NT2/D1 (cell line): ENCODE results near the gene SVEP1.

ENCODE experiments used
- DNase-seq: peaks from one replicate; pipeline ENCODE4 v3.0.0-alpha.2; 2011; ENCODE audit warnings: low read depth, low spot score
- H3K27me3 ChIP-seq: 2 replicates; pipeline ENCODE4 v1.6.0; 2011; ENCODE audit warnings: mild to moderate bottlenecking; ENCODE audit not compliant: insufficient read length, insufficient read depth
- H3K36me3 ChIP-seq: 2 replicates; pipeline ENCODE4 v1.6.1; 2011; ENCODE audit warnings: mild to moderate bottlenecking, low read length, mixed read lengths; ENCODE audit not compliant: insufficient read depth, insufficient read length
- H3K4me1 ChIP-seq: 2 replicates; pipeline ENCODE4 v1.5.1; 2011; ENCODE audit not compliant: insufficient read depth, insufficient read length
- H3K4me3 ChIP-seq: 2 replicates; pipeline ENCODE4 v1.5.1; 2011; ENCODE audit warnings: low read depth; ENCODE audit not compliant: insufficient read length
- H3K9ac ChIP-seq: 2 replicates; pipeline ENCODE4 v1.6.0; 2011; ENCODE audit warnings: low read depth; ENCODE audit not compliant: insufficient read length
- H3K9me3 ChIP-seq: 2 replicates; pipeline ENCODE4 v1.5.1; 2011; ENCODE audit warnings: mild to moderate bottlenecking, low read length; ENCODE audit not compliant: insufficient read depth
- SUZ12 ChIP-seq: IDR thresholded peaks from 2 replicates; pipeline ENCODE4 v1.6.1; 2011; ENCODE audit not compliant: insufficient read length, insufficient read depth; ENCODE audit errors: extremely low read depth
- YY1 ChIP-seq: IDR thresholded peaks from 2 replicates; pipeline ENCODE4 v1.6.1; 2011; ENCODE audit not compliant: insufficient read length, insufficient read depth
- ZNF274 ChIP-seq: IDR thresholded peaks from 2 replicates; pipeline ENCODE4 v1.6.1; 2011; ENCODE audit warnings: mild to moderate bottlenecking, low read depth, low read length

Gene SVEP1

GRCh38 chr9:110520120-110520701, 59.3 kb downstream of the SVEP1 start:
- H3K9ac ChIP-seq: no peak overlapping the region

GRCh38 chr9:110517483-110517882, 62.1 kb downstream of the SVEP1 start:
- H3K9me3 ChIP-seq: no peaks in the 10 kb centered on the region
- no peaks in the 10 kb centered on the region for H3K36me3 ChIP-seq
- no peak overlapping the region for H3K9ac ChIP-seq
- no peaks in the 10 kb centered on the region for H3K4me1 ChIP-seq
- H3K4me3 ChIP-seq: no peak overlapping the region
- DNase-seq: no peak
- H3K27me3 ChIP-seq: no peaks in the 10 kb centered on the region
- no peak for TF ChIP-seq ZNF274
- no peak for TF ChIP-seq YY1
- no peak for TF ChIP-seq SUZ12

More at GRCh38 chr9:110520120-110520701, 59.3 kb downstream of the SVEP1 start:
- no peak for DNase-seq
- Histone ChIP-seq H3K4me3 (no peak overlapping the region), H3K9me3 (no peaks in the 10 kb centered on the region), H3K4me1 (no peaks in the 10 kb centered on the region), H3K27me3 (no peaks in the 10 kb centered on the region), H3K36me3 (no peaks in the 10 kb centered on the region)
- TF ChIP-seq ZNF274: no peak
- TF ChIP-seq SUZ12: no peak
- TF ChIP-seq YY1: no peak

- no peak for DNase-seq
- no peak overlapping the region for H3K9ac ChIP-seq
- H3K4me3 ChIP-seq: no peak overlapping the region
- peaks cover 7% of the 10 kb centered on the region for H3K36me3 ChIP-seq
- no peaks in the 10 kb centered on the region for H3K4me1 ChIP-seq
- H3K9me3 ChIP-seq: no peaks in the 10 kb centered on the region
- no peaks in the 10 kb centered on the region for H3K27me3 ChIP-seq
- TF ChIP-seq ZNF274 (no peak), YY1 (no peak), SUZ12 (no peak)
Measured at GRCh38 chr9:110514897-110515296, 64.6 kb downstream of the SVEP1 start.

- TF ChIP-seq ZNF274: no peak
- no peak for TF ChIP-seq YY1
- no peak for TF ChIP-seq SUZ12
- H3K36me3 ChIP-seq: peaks cover 8% of the 10 kb centered on the region
- no peaks in the 10 kb centered on the region for H3K27me3 ChIP-seq
- no peaks in the 10 kb centered on the region for H3K9me3 ChIP-seq
- no peaks in the 10 kb centered on the region for H3K4me1 ChIP-seq
- H3K9ac ChIP-seq: no peak overlapping the region
- no peak for DNase-seq
- no peak overlapping the region for H3K4me3 ChIP-seq
Measured at GRCh38 chr9:110512817-110513216, 66.7 kb downstream of the SVEP1 start.

GRCh38 chr9:110509792-110510191, 69.7 kb downstream of the SVEP1 start:
- no peaks in the 10 kb centered on the region for H3K27me3 ChIP-seq
- no peaks in the 10 kb centered on the region for H3K9me3 ChIP-seq
- DNase-seq: no peak
- H3K36me3 ChIP-seq: peaks cover 8% of the 10 kb centered on the region
- no peaks in the 10 kb centered on the region for H3K4me1 ChIP-seq
- no peak overlapping the region for H3K4me3 ChIP-seq
- no peak overlapping the region for H3K9ac ChIP-seq
- TF ChIP-seq YY1 (no peak), SUZ12 (no peak), ZNF274 (no peak)

GRCh38 chr9:110502842-110503241, 76.7 kb downstream of the SVEP1 start:
- Histone ChIP-seq H3K36me3 (no peaks in the 10 kb centered on the region), H3K27me3 (no peaks in the 10 kb centered on the region), H3K4me1 (no peaks in the 10 kb centered on the region), H3K4me3 (no peak overlapping the region), H3K9ac (no peak overlapping the region), H3K9me3 (no peaks in the 10 kb centered on the region)
- TF ChIP-seq SUZ12 (no peak), YY1 (no peak), ZNF274 (no peak)
- DNase-seq: no peak

- Histone ChIP-seq H3K27me3 (no peaks in the 10 kb centered on the region), H3K4me3 (no peak overlapping the region), H3K9ac (no peak overlapping the region), H3K36me3 (no peaks in the 10 kb centered on the region), H3K9me3 (no peaks in the 10 kb centered on the region), H3K4me1 (no peaks in the 10 kb centered on the region)
- no peak for TF ChIP-seq SUZ12
- TF ChIP-seq ZNF274: no peak
- TF ChIP-seq YY1: no peak
- DNase-seq: no peak
Measured at GRCh38 chr9:110499608-110500007, 79.9 kb downstream of the SVEP1 start.
